Nucleus accumbens (tissue), 56 donors: ENCODE measurements around the gene KCNF1.

Source experiments
- DNase-seq, 56 donors: peaks; one replicate each; lab custom pipeline; 2025; lab: John Stamatoyannopoulos, UW

KCNF1 gene

GRCh38 chr2:10901160-10901939 is 10.4 kb upstream of the KCNF1 start:
- peak in 4 of 56 donors; percentile 21 to 41 (median 28) for DNase-seq

GRCh38 chr2:10903861-10904210 is 7.9 kb upstream of the KCNF1 start:
- DNase-seq, result no peak

GRCh38 chr2:10904455-10904854 is 7.3 kb upstream of the KCNF1 start:
- DNase-seq, result no peak

- DNase-seq, result no peak
Observed at GRCh38 chr2:10905006-10905861, 6.5 kb upstream of the KCNF1 start.

GRCh38 chr2:10905862-10906143 is 5.9 kb upstream of the KCNF1 start:
- no peak for DNase-seq

- no peak for DNase-seq
Observed at GRCh38 chr2:10906926-10907625, 4.7 kb upstream of the KCNF1 start.

GRCh38 chr2:10908195-10908594 is 3.5 kb upstream of the KCNF1 start:
- DNase-seq, result no peak

- DNase-seq, result peak in 10 of 56 donors; percentile 17 to 69 (median 39)
Observed at GRCh38 chr2:10909050-10909995, 2.4 kb upstream of the KCNF1 start.

- no peak for DNase-seq
Observed at GRCh38 chr2:10909996-10910341, 1.8 kb upstream of the KCNF1 start.

GRCh38 chr2:10910625-10911024 is 1.1 kb upstream of the KCNF1 start:
- no peak for DNase-seq

GRCh38 chr2:10912076-10912731 is 470 bp downstream of the KCNF1 start:
- peak in 1 of 56 donors; percentile 44 for DNase-seq

GRCh38 chr2:10912796-10913455 is 1.2 kb downstream of the KCNF1 start:
- no peak for DNase-seq

- DNase-seq, result no peak
Observed at GRCh38 chr2:10913501-10914271, 2.0 kb downstream of the KCNF1 start.

GRCh38 chr2:10914272-10914693 is 2.5 kb downstream of the KCNF1 start:
- peak in 14 of 56 donors; percentile 21 to 66 (median 34) for DNase-seq

- peak in 1 of 56 donors; percentile 26 for DNase-seq
Observed at GRCh38 chr2:10915236-10915635, 3.5 kb downstream of the KCNF1 start.

GRCh38 chr2:10915731-10916276 is 4.1 kb downstream of the KCNF1 start:
- DNase-seq, result no peak

GRCh38 chr2:10916953-10917352 is 5.2 kb downstream of the KCNF1 start:
- DNase-seq, result no peak

- no peak for DNase-seq
Observed at GRCh38 chr2:10917927-10918326, 6.2 kb downstream of the KCNF1 start.
